Fibroblast of lung (primary cell): ENCODE data around the gene DNAH8. TPM values are rescaled to one million over a fixed set of nuclear protein-coding genes. Genes with fewer than 3 reads are reported as not detected.

Experiments used
- DNase-seq, 2 donors: peaks; one replicate each; pipeline versions ENCODE4 v3.0.0 to v3.0.0-alpha.2; 2010; ENCODE audit warnings: low read depth in 2 of 2
- H2AFZ ChIP-seq: 2 replicates; pipeline ENCODE4 v1.5.1; 2012; ENCODE audit warnings: low read length, control low read depth, inconsistent platforms
- H3K27ac ChIP-seq: 2 replicates; pipeline ENCODE4 v1.5.1; 2011; ENCODE audit warnings: low read length, control low read depth; ENCODE audit not compliant: insufficient read depth
- H3K27me3 ChIP-seq: 2 replicates; pipeline ENCODE4 v1.5.1; 2011; ENCODE audit warnings: mild to moderate bottlenecking, low read length; ENCODE audit not compliant: control insufficient read depth, insufficient read depth
- H3K36me3 ChIP-seq: 2 replicates; pipeline ENCODE4 v1.5.1; 2011; ENCODE audit warnings: low read length; ENCODE audit not compliant: control insufficient read depth, insufficient read depth
- H3K4me1 ChIP-seq: 2 replicates; pipeline ENCODE4 v1.5.1; 2011; ENCODE audit warnings: low read length; ENCODE audit not compliant: control insufficient read depth, insufficient read depth; ENCODE audit errors: extremely low read depth
- H3K4me2 ChIP-seq: 2 replicates; pipeline ENCODE4 v1.5.1; 2011; ENCODE audit warnings: low read length, control low read depth; ENCODE audit not compliant: insufficient read depth; ENCODE audit errors: extremely low read depth
- H3K4me3 ChIP-seq, 4 experiments: fragments of 200-600 bp in 1 of 4; sonication (generic) in 1 of 4; replicated peaks in 1 of 4; 2 replicates each; pipeline ENCODE4 v1.5.1; 2011 to 2016; ENCODE audit warnings: low read length in 4 of 4, low read depth in 3 of 4, mild to moderate bottlenecking in 3 of 4, control low read depth in 2 of 4, inconsistent platforms in 1 of 4, mixed read lengths in 1 of 4; ENCODE audit not compliant: insufficient read depth in 1 of 4; ENCODE audit errors: control extremely low read depth in 1 of 4
- H3K79me2 ChIP-seq: 2 replicates; pipeline ENCODE4 v1.5.1; 2012; ENCODE audit warnings: mild to moderate bottlenecking, low read length, inconsistent platforms; ENCODE audit not compliant: control insufficient read depth, insufficient read depth
- H3K9ac ChIP-seq: 2 replicates; pipeline ENCODE4 v1.5.1; 2011; ENCODE audit warnings: mild to moderate bottlenecking, low read length, control low read depth; ENCODE audit not compliant: insufficient read depth
- H3K9me3 ChIP-seq: 2 replicates; pipeline ENCODE4 v1.5.1; 2012; ENCODE audit warnings: low read depth, low read length; ENCODE audit not compliant: control insufficient read depth, insufficient read depth
- H4K20me1 ChIP-seq: 2 replicates; pipeline ENCODE4 v1.5.1; 2011; ENCODE audit warnings: low read length; ENCODE audit not compliant: control insufficient read depth, insufficient read depth; ENCODE audit errors: extremely low read depth
- EZH2 ChIP-seq: IDR thresholded peaks from 2 replicates; pipeline ENCODE4 v1.5.1; 2012; ENCODE audit warnings: low read length, control low read depth, mild to moderate bottlenecking; ENCODE audit errors: missing control alignments
- polyA plus RNA-seq, 2 donors: library from polyadenylated mRNA; depleted of rRNA in 1 of 2; stranded (reverse) in 1 of 2; unstranded in 1 of 2; fragments of >200 nt; gene quantifications; 2 replicates each; pipeline ENCODE4 v1.2.1, GENCODE V29; 2011 to 2012; ENCODE audit warnings: missing spikeins in 1 of 2
- total RNA-seq: library from RNA; depleted of rRNA; stranded (reverse); fragments of >200 nt; gene quantifications from 2 replicates; pipeline ENCODE4 v1.2.1, GENCODE V29; 2014
- TF ChIP-seq, protein P1 (sequence below), 2 donors: IDR thresholded peaks in 1 of 2; conservative IDR thresholded peaks in 1 of 2; 1 replicate in 1 of 2; 2 replicates in 1 of 2; pipeline ENCODE4 v1.5.1; 2011 to 2012; ENCODE audit warnings: low read length in 2 of 2, control low read depth in 1 of 2, inconsistent platforms in 1 of 2, low read depth in 1 of 2, mild to moderate bottlenecking in 1 of 2

Gene DNAH8
- total and polyA plus RNA-seq, 2 donors (not counting 1 experiment from before 2014, with no cell fraction given): under 0.01 TPM; not detected in 1

DNA sequence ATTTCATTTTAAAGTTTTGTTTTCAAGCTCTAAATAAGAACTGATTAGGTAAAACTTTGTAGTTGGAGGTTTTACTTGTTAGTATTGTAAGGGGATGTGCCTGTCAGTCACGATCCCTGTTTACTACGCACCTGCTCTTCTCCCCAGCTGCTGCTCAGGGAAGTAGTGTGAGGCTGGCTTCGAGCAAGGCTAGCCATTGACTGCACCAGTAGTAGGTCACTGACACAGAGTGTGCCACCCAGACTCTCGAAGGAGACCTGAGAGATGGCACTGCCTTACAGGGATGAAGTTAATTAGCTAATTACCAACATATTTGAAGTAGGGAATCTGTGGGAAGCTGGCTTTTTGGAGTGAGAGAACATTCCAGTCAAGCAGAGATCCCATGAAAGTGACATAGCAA lies 89.2 kb downstream of the DNAH8 start:
- Histone ChIP-seq H3K4me1 (no peaks in the 10 kb centered on the region), H3K9me3 (no peaks in the 10 kb centered on the region), H3K79me2 (no peaks in the 10 kb centered on the region), H3K9ac (no peak overlapping the region), H3K4me2 (no peak overlapping the region), H3K27me3 (no peaks in the 10 kb centered on the region), H3K4me3 (no peak overlapping the region), H3K27ac (no peak overlapping the region), H3K36me3 (no peaks in the 10 kb centered on the region), H4K20me1 (no peaks in the 10 kb centered on the region), H2AFZ (no peak overlapping the region)
- TF ChIP-seq, protein P1, sequence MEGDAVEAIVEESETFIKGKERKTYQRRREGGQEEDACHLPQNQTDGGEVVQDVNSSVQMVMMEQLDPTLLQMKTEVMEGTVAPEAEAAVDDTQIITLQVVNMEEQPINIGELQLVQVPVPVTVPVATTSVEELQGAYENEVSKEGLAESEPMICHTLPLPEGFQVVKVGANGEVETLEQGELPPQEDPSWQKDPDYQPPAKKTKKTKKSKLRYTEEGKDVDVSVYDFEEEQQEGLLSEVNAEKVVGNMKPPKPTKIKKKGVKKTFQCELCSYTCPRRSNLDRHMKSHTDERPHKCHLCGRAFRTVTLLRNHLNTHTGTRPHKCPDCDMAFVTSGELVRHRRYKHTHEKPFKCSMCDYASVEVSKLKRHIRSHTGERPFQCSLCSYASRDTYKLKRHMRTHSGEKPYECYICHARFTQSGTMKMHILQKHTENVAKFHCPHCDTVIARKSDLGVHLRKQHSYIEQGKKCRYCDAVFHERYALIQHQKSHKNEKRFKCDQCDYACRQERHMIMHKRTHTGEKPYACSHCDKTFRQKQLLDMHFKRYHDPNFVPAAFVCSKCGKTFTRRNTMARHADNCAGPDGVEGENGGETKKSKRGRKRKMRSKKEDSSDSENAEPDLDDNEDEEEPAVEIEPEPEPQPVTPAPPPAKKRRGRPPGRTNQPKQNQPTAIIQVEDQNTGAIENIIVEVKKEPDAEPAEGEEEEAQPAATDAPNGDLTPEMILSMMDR (conservative IDR thresholded peaks at IDR 0.05 in 1 of 2, IDR thresholded peaks at IDR 0.05 in 1 of 2; ENCODE audit: low read depth in 1 of 2, low read length in 2 of 2): no peak
- no peak for TF ChIP-seq EZH2
- no peak for DNase-seq

GRCh38 chr6:38805127-38805655 lies 90.1 kb downstream of the DNAH8 start:
- no peaks in the 10 kb centered on the region for H3K79me2 ChIP-seq
- no peak for TF ChIP-seq EZH2
- TF ChIP-seq, protein P1 (conservative IDR thresholded peaks at IDR 0.05 in 1 of 2, IDR thresholded peaks at IDR 0.05 in 1 of 2; ENCODE audit: low read depth in 1 of 2, low read length in 2 of 2): no peak
- H3K36me3 ChIP-seq: no peaks in the 10 kb centered on the region
- no peak overlapping the region for H3K4me3 ChIP-seq
- no peak overlapping the region for H3K9ac ChIP-seq
- no peak overlapping the region for H3K4me2 ChIP-seq
- no peak for DNase-seq
- no peaks in the 10 kb centered on the region for H4K20me1 ChIP-seq
- H3K9me3 ChIP-seq: no peaks in the 10 kb centered on the region
- no peaks in the 10 kb centered on the region for H3K4me1 ChIP-seq
- no peak overlapping the region for H3K27ac ChIP-seq
- no peak overlapping the region for H2AFZ ChIP-seq
- H3K27me3 ChIP-seq: no peaks in the 10 kb centered on the region

DNA sequence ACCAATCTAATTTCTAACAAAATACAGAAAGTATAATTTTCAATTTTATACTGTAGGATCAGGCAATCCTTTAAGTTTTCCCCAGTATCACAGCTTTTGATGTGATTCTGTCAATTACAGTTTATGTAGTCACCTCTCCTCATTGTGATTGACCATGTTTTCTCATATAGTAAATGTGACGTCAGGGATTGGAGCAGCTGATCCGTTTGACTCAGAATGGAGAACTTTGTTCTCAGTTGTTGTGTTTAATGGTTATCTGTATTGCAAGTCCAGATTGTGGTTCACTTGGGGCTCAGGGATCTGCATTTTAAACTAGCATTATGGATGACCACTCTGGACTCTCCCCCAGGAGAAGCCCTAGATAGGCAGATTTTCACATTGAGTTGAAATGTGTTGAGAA lies 90.6 kb downstream of the DNAH8 start:
- no peaks in the 10 kb centered on the region for H3K36me3 ChIP-seq
- TF ChIP-seq EZH2: no peak
- TF ChIP-seq, protein P1 (conservative IDR thresholded peaks at IDR 0.05 in 1 of 2, IDR thresholded peaks at IDR 0.05 in 1 of 2; ENCODE audit: low read depth in 1 of 2, low read length in 2 of 2): no peak
- H3K27ac ChIP-seq: no peak overlapping the region
- H3K79me2 ChIP-seq: no peaks in the 10 kb centered on the region
- no peaks in the 10 kb centered on the region for H3K4me1 ChIP-seq
- H2AFZ ChIP-seq: no peak overlapping the region
- no peaks in the 10 kb centered on the region for H3K27me3 ChIP-seq
- H3K9ac ChIP-seq: no peak overlapping the region
- no peak overlapping the region for H3K4me3 ChIP-seq
- no peak for DNase-seq
- no peak overlapping the region for H3K4me2 ChIP-seq
- H4K20me1 ChIP-seq: no peaks in the 10 kb centered on the region
- no peaks in the 10 kb centered on the region for H3K9me3 ChIP-seq
